IMR-90 (cell line): Measurements from ENCODE around the gene ZNF74. TPM values are rescaled to one million over a fixed set of nuclear protein-coding genes. Genes with fewer than 3 reads are reported as not detected.

Source experiments
- ATAC-seq: fragments of 200-7000 bp; cut with Tn5 transposase; 2 replicates; pipeline ENCODE4 v1.9.1; 2020; ENCODE audit warnings: low read depth, mild to moderate bottlenecking, moderate library complexity
- BruUV-seq: library from RNA; stranded (reverse); fragments of 400-500 nt; replicated peaks from 2 replicates; lab custom pipeline; 2021; lab: Mats Ljungman, UMichigan
- CTCF ChIA-PET: fragments of 300-600 bp; formaldehyde crosslinking; extraction: SDS; loops from one replicate; lab custom pipeline; 2021; ENCODE audit warnings: antibody characterized with exemption; lab: Yijun Ruan, JAX
- POLR2A ChIA-PET: fragments of 300-600 bp; sonication (Branson Sonifier 250); formaldehyde crosslinking; loops from one replicate; lab custom pipeline; 2022; ENCODE audit warnings: antibody characterized with exemption; ENCODE audit not compliant: unreplicated experiment; lab: Charles Lee
- DNase-seq: peaks from one replicate; pipeline ENCODE4 v3.0.0; 2013
- H2AFZ ChIP-seq: replicated peaks from 2 replicates; pipeline ENCODE3; 2013; ENCODE audit warnings: low read length, mild to moderate bottlenecking; ENCODE audit not compliant: poor library complexity
- H2AK5ac ChIP-seq: 2 replicates; pipeline ENCODE4 v1.6.1; 2013; ENCODE audit warnings: low read depth, low read length, inconsistent platforms
- H2AK9ac ChIP-seq: replicated peaks from 2 replicates; pipeline ENCODE3; 2013; ENCODE audit warnings: mild to moderate bottlenecking, low read depth, low read length, moderate library complexity; ENCODE audit not compliant: poor library complexity
- H2BK120ac ChIP-seq: 2 replicates; pipeline ENCODE4 v1.6.1; 2013; ENCODE audit warnings: low read depth, low read length, inconsistent platforms
- H2BK15ac ChIP-seq: 3 replicates; pipeline ENCODE4 v1.6.1; 2013; ENCODE audit warnings: low read depth, low read length, inconsistent platforms
- H2BK20ac ChIP-seq: 2 replicates; pipeline ENCODE4 v1.6.1; 2013; ENCODE audit warnings: low read depth, mild to moderate bottlenecking, inconsistent platforms, low read length, moderate library complexity
- H2BK5ac ChIP-seq: 2 replicates; pipeline ENCODE4 v1.6.1; 2013; ENCODE audit warnings: mild to moderate bottlenecking, low read depth, low read length, inconsistent platforms; ENCODE audit not compliant: poor library complexity, severe bottlenecking
- H3K14ac ChIP-seq: replicated peaks from 2 replicates; pipeline ENCODE4 v1.6.1; 2013; ENCODE audit warnings: low read depth, low read length, inconsistent platforms
- H3K18ac ChIP-seq: 2 replicates; pipeline ENCODE4 v1.6.1; 2013; ENCODE audit warnings: low read depth, low read length, control low read depth
- H3K23ac ChIP-seq: 2 replicates; pipeline ENCODE4 v1.6.1; 2013; ENCODE audit warnings: low read depth, low read length, inconsistent platforms
- H3K27ac ChIP-seq: 2 replicates; pipeline ENCODE4 v1.5.1; 2013; ENCODE audit warnings: mild to moderate bottlenecking, control low read depth, low read length; ENCODE audit not compliant: insufficient read depth
- H3K27me3 ChIP-seq: 2 replicates; pipeline ENCODE4 v1.6.1; 2013; ENCODE audit warnings: low read length; ENCODE audit not compliant: control insufficient read depth, insufficient read depth
- H3K36me3 ChIP-seq: 2 replicates; pipeline ENCODE4 v1.6.1; 2013; ENCODE audit warnings: low read length, mixed read lengths; ENCODE audit not compliant: control insufficient read depth, insufficient read depth
- H3K4ac ChIP-seq: 2 replicates; pipeline ENCODE4 v1.6.1; 2013; ENCODE audit warnings: low read depth, low read length, inconsistent platforms
- H3K4me1 ChIP-seq: 2 replicates; pipeline ENCODE4 v1.6.1; 2013; ENCODE audit warnings: low read length, mixed read lengths; ENCODE audit not compliant: control insufficient read depth, insufficient read depth
- H3K4me2 ChIP-seq: 2 replicates; pipeline ENCODE4 v1.6.1; 2013; ENCODE audit warnings: low read depth, mild to moderate bottlenecking, control low read depth, low read length, moderate library complexity
- H3K4me3 ChIP-seq: 2 replicates; pipeline ENCODE4 v1.5.1; 2013; ENCODE audit warnings: low read depth, mild to moderate bottlenecking, control low read depth, low read length, moderate library complexity; ENCODE audit not compliant: insufficient read depth
- H3K56ac ChIP-seq: 2 replicates; pipeline ENCODE4 v1.6.1; 2013; ENCODE audit warnings: low read length, inconsistent platforms; ENCODE audit not compliant: insufficient read depth; ENCODE audit errors: extremely low read depth
- H3K79me1 ChIP-seq, 2 experiments: 2 replicates each; pipeline ENCODE4 v1.6.1; 2013; ENCODE audit warnings: low read length in 2 of 2, inconsistent platforms in 1 of 2, low read depth in 1 of 2
- H3K9ac ChIP-seq: 2 replicates; pipeline ENCODE4 v1.6.1; 2013; ENCODE audit warnings: low read depth, low read length, control low read depth
- H3K9me1 ChIP-seq: 2 replicates; pipeline ENCODE4 v1.6.1; 2013; ENCODE audit warnings: low read length, inconsistent platforms; ENCODE audit not compliant: insufficient read depth
- H3K9me3 ChIP-seq: 2 replicates; pipeline ENCODE4 v1.6.1; 2013; ENCODE audit warnings: low read length; ENCODE audit not compliant: control insufficient read depth, insufficient read depth
- H4K20me1 ChIP-seq: 2 replicates; pipeline ENCODE4 v1.6.1; 2013; ENCODE audit warnings: low read length, inconsistent platforms; ENCODE audit not compliant: insufficient read depth
- H4K5ac ChIP-seq: 2 replicates; pipeline ENCODE4 v1.6.1; 2013; ENCODE audit warnings: mild to moderate bottlenecking, low read depth, low read length, control low read depth
- H4K8ac ChIP-seq, 2 experiments: 2 replicates each; pipeline ENCODE4 v1.6.1; 2013; ENCODE audit warnings: low read depth in 2 of 2, low read length in 2 of 2, control low read depth in 1 of 2, inconsistent platforms in 1 of 2
- H4K91ac ChIP-seq: 2 replicates; pipeline ENCODE4 v1.6.1; 2013; ENCODE audit warnings: low read depth, low read length, inconsistent platforms; ENCODE audit not compliant: insufficient read depth
- BHLHE40 ChIP-seq: fragments of 150-350 bp; IDR thresholded peaks from 2 replicates; pipeline ENCODE4 v1.6.1; 2016; ENCODE audit warnings: mild to moderate bottlenecking, low read depth, low read length
- CEBPB ChIP-seq: IDR thresholded peaks from 2 replicates; pipeline ENCODE4 v1.6.1; 2012; ENCODE audit warnings: low read depth, low read length, improper control_type of control experiment
- CHD1 ChIP-seq: IDR thresholded peaks from 2 replicates; pipeline ENCODE4 v1.6.1; 2012; ENCODE audit warnings: low read depth, low read length, improper control_type of control experiment
- CTCF ChIP-seq: conservative IDR thresholded peaks from 2 replicates; pipeline ENCODE4 v1.5.1; 2012; ENCODE audit warnings: mild to moderate bottlenecking, low read depth, low read length, improper control_type of control experiment
- FOS ChIP-seq: fragments of 150-350 bp; IDR thresholded peaks from 2 replicates; pipeline ENCODE4 v1.6.1; 2016; ENCODE audit warnings: low read depth, low read length
- MAFK ChIP-seq: IDR thresholded peaks from 2 replicates; pipeline ENCODE4 v1.6.1; 2012; ENCODE audit warnings: low read depth, low read length, improper control_type of control experiment
- MAZ ChIP-seq: IDR thresholded peaks from 2 replicates; pipeline ENCODE4 v1.6.1; 2012; ENCODE audit warnings: low read depth, mild to moderate bottlenecking, low read length, improper control_type of control experiment, moderate library complexity, borderline replicate concordance
- MXI1 ChIP-seq: IDR thresholded peaks from 2 replicates; pipeline ENCODE4 v1.6.1; 2012; ENCODE audit warnings: low read depth, mild to moderate bottlenecking, low read length, moderate library complexity, borderline replicate concordance
- NFE2L2 ChIP-seq: fragments of 150-350 bp; IDR thresholded peaks from 2 replicates; pipeline ENCODE4 v1.6.1; 2016; ENCODE audit warnings: low read depth, mild to moderate bottlenecking, low read length
- POLR2A ChIP-seq: IDR thresholded peaks from 2 replicates; pipeline ENCODE4 v1.6.1; 2012; ENCODE audit warnings: mild to moderate bottlenecking, low read depth, low read length
- RAD21 ChIP-seq: IDR thresholded peaks from 2 replicates; pipeline ENCODE4 v1.6.1; 2012; ENCODE audit warnings: low read length, improper control_type of control experiment
- RCOR1 ChIP-seq: IDR thresholded peaks from 2 replicates; pipeline ENCODE4 v1.6.1; 2012; ENCODE audit warnings: mild to moderate bottlenecking, low read length, improper control_type of control experiment; ENCODE audit not compliant: insufficient replicate concordance
- RFX5 ChIP-seq: IDR thresholded peaks from 2 replicates; pipeline ENCODE4 v1.8.0; 2012; ENCODE audit warnings: low read depth, mild to moderate bottlenecking, low read length, moderate library complexity
- SMC3 ChIP-seq: fragments of 150-350 bp; IDR thresholded peaks from 2 replicates; pipeline ENCODE4 v1.6.1; 2016; ENCODE audit warnings: low read depth, mild to moderate bottlenecking, antibody characterized with exemption, low read length, moderate library complexity
- USF2 ChIP-seq: fragments of 150-350 bp; IDR thresholded peaks from 2 replicates; pipeline ENCODE4 v1.6.1; 2017; ENCODE audit warnings: mild to moderate bottlenecking, antibody characterized with exemption, low read length, low read depth
- WGBS, 2 experiments: methylation state at CpG; one replicate each; pipeline versions ENCODE4 v1.1.5 to v1.1.7; 2013; ENCODE audit warnings: missing lambda C conversion rate in 2 of 2; ENCODE audit not compliant: insufficient read length in 1 of 2; ENCODE audit errors: extremely low coverage in 2 of 2; 5-methylcytosine and 5-hydroxymethylcytosine counted together
- dilution Hi-C: fragments of 300-500 bp; cut with HindIII; formaldehyde crosslinking; loops from one replicate; pipeline ENCODE4 v1.14.3; 2018; ENCODE audit warnings: low sequenced_read_pairs; ENCODE audit not compliant: unreplicated experiment
- in situ Hi-C: fragments of 300-500 bp; cut with MboI; formaldehyde crosslinking; loops from 3 replicates; pipeline ENCODE4 v1.14.3; 2019; ENCODE audit warnings: low sequenced_read_pairs, inconsistent platforms, mixed read lengths
- intact Hi-C: fragments of 100-400 bp; cut with micrococcal nuclease; formaldehyde crosslinking; loops from 2 replicates; pipeline ENCODE4 v1.10.0; 2022
- polyA plus RNA-seq, 3 experiments: library from polyadenylated mRNA; depleted of rRNA; stranded (reverse); fragments of >200 nt; gene quantifications; 2 replicates each; pipeline ENCODE4 v1.2.3, GENCODE V29; 2012; ENCODE audit warnings: low replicate concordance in 1 of 3
- total RNA-seq: library from RNA; depleted of rRNA; stranded (reverse); fragments of >200 nt; gene quantifications from 2 replicates; pipeline ENCODE4 v1.2.3, GENCODE V29; 2012
- TF ChIP-seq, protein P1 (sequence below): fragments of 150-350 bp; IDR thresholded peaks from 2 replicates; pipeline ENCODE4 v1.6.1; 2016; ENCODE audit warnings: low read depth, mild to moderate bottlenecking, low read length, moderate library complexity, borderline replicate concordance

ZNF74 gene
- total and polyA plus RNA-seq, 2 of the 4 experiments (the other 2 are of a cell fraction): 7.5 to 8.4 TPM

- H3K4me1 ChIP-seq: no peaks in the 10 kb centered on the region
- no TSS peak for BruUV-seq
- H2BK15ac ChIP-seq: no peak overlapping the region
- WGBS, 2 experiments: 91% methylated on average over 5 of the region's 18 CpGs; no CpG with 5 or more reads in 1 of the 2 experiments
- intact Hi-C loops: no loop called here
- H3K79me1 ChIP-seq: peaks cover 8 to 11% of the 10 kb centered on the region in 2 experiments; a peak in 3 of 4 replicates
- H2BK20ac ChIP-seq: no peak overlapping the region
- H2AFZ ChIP-seq: no peak overlapping the region
- ATAC-seq (no peak), DNase-seq (no peak)
- H3K23ac ChIP-seq: no peak overlapping the region
- no peak overlapping the region for H3K4me2 ChIP-seq
- H3K4ac ChIP-seq: no peak overlapping the region
- H4K5ac ChIP-seq: no peak overlapping the region
- no peak overlapping the region for H3K27ac ChIP-seq
- no peak overlapping the region for H3K9ac ChIP-seq
- peaks cover 14% of the 10 kb centered on the region for H3K9me1 ChIP-seq
- ChIA-PET CTCF (interaction anchor here (1.3 kb wide), 1 partner anchor 13 kb away, joined by 4 read pairs; no protein-coding TSS in a partner anchor), POLR2A (no interaction called here)
- no peak overlapping the region for H2AK5ac ChIP-seq
- no peak overlapping the region for H4K91ac ChIP-seq
- H3K4me3 ChIP-seq: no peak overlapping the region
- no peak overlapping the region for H2AK9ac ChIP-seq
- H4K8ac ChIP-seq: no peak overlapping the region
- in situ Hi-C loops: no loop called here
- no peak overlapping the region for H2BK120ac ChIP-seq
- no peak overlapping the region for H2BK5ac ChIP-seq
- no peak for TF ChIP-seq CTCF
- TF ChIP-seq CHD1: no peak
- no peak for TF ChIP-seq SMC3
- no peak for TF ChIP-seq RAD21
- TF ChIP-seq, protein P1, sequence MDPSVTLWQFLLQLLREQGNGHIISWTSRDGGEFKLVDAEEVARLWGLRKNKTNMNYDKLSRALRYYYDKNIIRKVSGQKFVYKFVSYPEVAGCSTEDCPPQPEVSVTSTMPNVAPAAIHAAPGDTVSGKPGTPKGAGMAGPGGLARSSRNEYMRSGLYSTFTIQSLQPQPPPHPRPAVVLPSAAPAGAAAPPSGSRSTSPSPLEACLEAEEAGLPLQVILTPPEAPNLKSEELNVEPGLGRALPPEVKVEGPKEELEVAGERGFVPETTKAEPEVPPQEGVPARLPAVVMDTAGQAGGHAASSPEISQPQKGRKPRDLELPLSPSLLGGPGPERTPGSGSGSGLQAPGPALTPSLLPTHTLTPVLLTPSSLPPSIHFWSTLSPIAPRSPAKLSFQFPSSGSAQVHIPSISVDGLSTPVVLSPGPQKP: no peak
- TF ChIP-seq POLR2A: no peak
- no peak for TF ChIP-seq RCOR1
- no peak for TF ChIP-seq NFE2L2
- no peak for TF ChIP-seq MAFK
- TF ChIP-seq USF2: no peak
- no peak for TF ChIP-seq BHLHE40
- no peak for TF ChIP-seq FOS
- no peak for TF ChIP-seq CEBPB
- TF ChIP-seq RFX5: no peak
- TF ChIP-seq MAZ: no peak
- no peak for TF ChIP-seq MXI1
- H3K9me3 ChIP-seq: no peaks in the 10 kb centered on the region
- no peaks in the 10 kb centered on the region; the same call in 1 of the 2 replicates for H4K20me1 ChIP-seq
- no peak overlapping the region for H3K18ac ChIP-seq
- peaks cover 50% of the 10 kb centered on the region for H3K36me3 ChIP-seq
- no peak overlapping the region for H3K14ac ChIP-seq
- no peak overlapping the region for H3K56ac ChIP-seq
- no peaks in the 10 kb centered on the region for H3K27me3 ChIP-seq
- dilution Hi-C loops: no loop called here
Measured at GRCh38 chr22:20404881-20405280, 10.9 kb downstream of the ZNF74 start.
